Type B pancreatic cell (in vitro differentiated cells): ENCODE measurements around the gene JCHAIN. TPM values are rescaled to one million over a fixed set of nuclear protein-coding genes. Genes with fewer than 3 reads are reported as not detected.
A peak's percentile ranks its signal among the peaks of the same experiment; 100 is the strongest.

Experiments used
- DNase-seq: peaks from one replicate; pipeline ENCODE4 v3.0.0; 2021; ENCODE audit warnings: mixed read lengths; ENCODE audit not compliant: unreplicated experiment; ENCODE audit errors: extremely low spot score
- H3K27ac Mint-ChIP-seq: 2 replicates; pipeline ENCODE4 v1.8.0; 2021; ENCODE audit warnings: mild to moderate bottlenecking, mixed read lengths
- H3K27me3 Mint-ChIP-seq: 2 replicates; pipeline ENCODE4 v1.8.0; 2021; ENCODE audit warnings: mixed read lengths
- H3K36me3 Mint-ChIP-seq: 2 replicates; pipeline ENCODE4 v1.8.0; 2021; ENCODE audit warnings: mixed read lengths
- H3K4me1 Mint-ChIP-seq: one replicate; pipeline ENCODE4 v1.8.0; 2021; ENCODE audit warnings: mixed read lengths; ENCODE audit not compliant: unreplicated experiment
- H3K4me3 Mint-ChIP-seq: 2 replicates; pipeline ENCODE4 v1.8.0; 2021; ENCODE audit warnings: mild to moderate bottlenecking, mixed read lengths
- H3K9me3 Mint-ChIP-seq: 2 replicates; pipeline ENCODE4 v1.8.0; 2021; ENCODE audit warnings: mixed read lengths
- CTCF ChIP-seq: fragments of 200-600 bp; sonication (generic); conservative IDR thresholded peaks from 2 replicates; pipeline ENCODE4 v1.5.0; 2021; ENCODE audit warnings: antibody characterized with exemption, mild to moderate bottlenecking
- total RNA-seq: library from RNA; stranded (reverse); gene quantifications from 2 replicates; pipeline ENCODE4 v1.2.1, GENCODE V29; 2021; ENCODE audit warnings: low replicate concordance

JCHAIN gene
- total RNA-seq, 1 donor from 2014 or later: not detected

DNA sequence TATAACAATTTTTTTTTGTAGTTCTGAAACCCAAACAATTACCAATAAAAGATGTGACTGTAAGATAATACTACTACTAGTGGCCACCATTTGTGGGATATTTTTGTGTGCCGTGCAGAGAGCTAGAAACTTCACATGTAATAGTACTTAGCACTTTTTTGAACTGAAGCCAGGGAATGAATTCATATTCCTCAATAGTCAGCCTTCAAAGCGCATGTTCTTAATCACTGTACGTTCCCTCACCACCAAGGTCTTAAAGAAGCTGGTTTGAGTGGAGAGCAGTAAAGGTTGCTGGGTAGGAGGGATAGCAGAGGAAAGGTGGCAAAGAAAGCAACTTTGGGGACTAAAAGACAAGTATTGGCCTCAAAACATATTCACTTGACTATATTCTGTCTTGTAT lies 45.8 kb upstream of the JCHAIN start:
- H3K4me1 Mint-ChIP-seq: peaks cover 32% of the 10 kb centered on the region
- no peak for DNase-seq
- H3K4me3 Mint-ChIP-seq: no peak overlapping the region
- H3K36me3 Mint-ChIP-seq: peaks cover 5% of the 10 kb centered on the region
- TF ChIP-seq CTCF: no peak
- no peaks in the 10 kb centered on the region for H3K9me3 Mint-ChIP-seq
- H3K27me3 Mint-ChIP-seq: no peaks in the 10 kb centered on the region
- no peak overlapping the region for H3K27ac Mint-ChIP-seq

DNA sequence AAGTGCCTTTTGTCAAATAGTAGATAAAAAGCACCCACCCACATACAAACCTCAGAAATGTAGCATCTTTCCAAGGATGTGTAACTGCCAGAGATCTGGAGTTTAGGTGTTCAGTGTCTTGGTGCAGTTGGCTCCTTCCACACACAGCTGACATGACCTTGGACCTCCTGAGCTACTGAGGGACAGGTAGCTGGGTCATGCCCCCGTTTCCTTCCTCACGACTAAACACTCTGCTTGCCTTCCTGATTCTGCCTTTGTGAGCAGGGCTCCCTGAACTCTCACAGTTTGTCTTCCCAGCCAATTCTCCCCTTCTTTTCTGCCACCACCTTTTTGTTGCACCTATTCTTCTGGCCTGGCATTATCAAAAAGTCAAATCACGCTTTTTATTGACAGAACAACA lies 45.3 kb upstream of the JCHAIN start:
- no peak for TF ChIP-seq CTCF
- no peaks in the 10 kb centered on the region for H3K27me3 Mint-ChIP-seq
- no peak overlapping the region for H3K27ac Mint-ChIP-seq
- H3K4me1 Mint-ChIP-seq: peaks cover 32% of the 10 kb centered on the region
- no peak for DNase-seq
- H3K36me3 Mint-ChIP-seq: peaks cover 5% of the 10 kb centered on the region
- no peaks in the 10 kb centered on the region for H3K9me3 Mint-ChIP-seq
- no peak overlapping the region for H3K4me3 Mint-ChIP-seq

- H3K36me3 Mint-ChIP-seq: peaks cover 5% of the 10 kb centered on the region
- H3K9me3 Mint-ChIP-seq: no peaks in the 10 kb centered on the region
- H3K4me1 Mint-ChIP-seq: peaks cover 37% of the 10 kb centered on the region
- peak overlapping the region; percentile 22 for H3K4me3 Mint-ChIP-seq
- H3K27me3 Mint-ChIP-seq: no peaks in the 10 kb centered on the region
- H3K27ac Mint-ChIP-seq: peak overlapping the region; percentile 13
- no peak for DNase-seq
- TF ChIP-seq CTCF: no peak
These were observed 43.4 kb upstream of the JCHAIN start for GRCh38 chr4:70709611-70710205.

- DNase-seq: no peak
- no peaks in the 10 kb centered on the region for H3K9me3 Mint-ChIP-seq
- H3K36me3 Mint-ChIP-seq: no peaks in the 10 kb centered on the region
- TF ChIP-seq CTCF: no peak
- H3K27me3 Mint-ChIP-seq: no peaks in the 10 kb centered on the region
- H3K4me1 Mint-ChIP-seq: peaks cover 20% of the 10 kb centered on the region
- H3K27ac Mint-ChIP-seq: peak overlapping the region; percentile 92
- H3K4me3 Mint-ChIP-seq: peak overlapping the region; percentile 95
These were observed 40.2 kb upstream of the JCHAIN start for GRCh38 chr4:70706516-70706915.

DNA sequence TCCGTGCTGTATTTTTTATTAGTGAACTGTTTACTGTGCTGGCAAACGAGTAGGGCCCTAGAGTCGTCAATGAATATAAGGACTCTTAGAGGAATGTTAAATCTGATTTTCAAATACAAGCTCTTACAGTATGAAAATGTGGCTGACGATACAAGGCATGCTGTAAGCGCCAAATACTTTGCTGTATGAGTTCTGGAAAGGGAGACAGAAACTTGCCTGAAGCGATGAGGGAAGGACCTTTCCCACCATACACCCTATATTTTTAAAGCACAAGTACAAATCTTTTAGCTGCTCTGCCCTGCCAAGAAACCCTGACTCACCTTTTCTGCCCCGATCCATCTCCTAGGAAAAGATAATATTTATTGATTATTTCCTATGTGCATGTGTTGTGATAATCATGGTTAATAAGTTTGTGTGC lies 39.7 kb upstream of the JCHAIN start:
- DNase-seq: no peak
- no peak for TF ChIP-seq CTCF
- Mint-ChIP-seq H3K36me3 (no peaks in the 10 kb centered on the region), H3K27ac (peak overlapping the region; percentile 92), H3K4me3 (peak overlapping the region; percentile 95), H3K9me3 (no peaks in the 10 kb centered on the region), H3K27me3 (no peaks in the 10 kb centered on the region), H3K4me1 (peaks cover 20% of the 10 kb centered on the region)
